ENCODE results near the gene ZC3H12A.
"Not testable (repeated sequence)": the region's sequence is repeated elsewhere in the genome, so short reads cannot be mapped to it uniquely, and the experiment has no call there.

Gene ZC3H12A

DNA sequence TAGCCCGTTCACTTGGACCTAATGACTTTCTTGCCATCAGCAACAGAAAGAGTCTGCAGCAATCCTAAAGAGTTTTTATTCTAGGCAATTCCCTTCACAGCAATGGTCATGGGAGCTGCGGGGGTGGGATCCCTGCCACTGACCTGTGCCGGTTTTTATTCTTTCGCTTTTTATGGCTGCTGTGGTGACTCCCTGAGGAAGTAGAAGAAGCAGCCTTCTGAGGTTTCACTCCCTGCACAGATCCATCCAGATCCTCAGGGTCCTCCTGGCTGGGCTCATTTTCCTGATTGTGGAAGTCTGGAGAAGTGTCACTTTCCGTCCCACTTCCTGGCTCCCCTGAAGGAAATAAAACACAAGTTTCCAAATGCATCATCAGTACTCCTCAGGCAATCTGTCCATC lies 27.3 kb downstream of the ZC3H12A start:
- in situ Hi-C loops (cut with HindIII; ENCODE audit: low pct_unique_long_range_greater_than_20kb, low sequenced_read_pairs) = no loop called here
- DNase-seq (ENCODE audit: low read depth in 1 of 2, low spot score in 1 of 2) = no peak
- TF ChIP-seq JUND (IDR thresholded peaks at IDR 0.05; ENCODE audit: low read depth) = no peak

DNA sequence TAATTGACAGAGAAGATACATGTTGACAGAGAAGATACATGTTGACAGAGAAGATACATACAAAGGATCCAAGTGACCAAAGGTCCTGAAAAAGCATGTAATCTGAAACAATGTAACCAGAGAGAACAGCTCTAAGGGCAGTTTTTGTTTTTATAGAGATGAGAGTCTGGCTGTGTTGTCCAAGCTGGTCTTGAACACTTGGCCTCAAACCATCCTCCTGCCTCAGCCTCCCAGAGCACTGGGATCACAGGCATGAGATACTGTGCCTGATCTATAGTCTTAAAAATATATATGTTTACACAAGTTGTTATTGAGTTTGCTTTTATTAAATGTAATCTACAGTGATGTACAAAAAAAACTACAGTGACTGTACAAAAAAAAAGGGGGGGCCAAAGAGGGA lies 27.7 kb downstream of the ZC3H12A start:
- in situ Hi-C loops (cut with HindIII; ENCODE audit: low pct_unique_long_range_greater_than_20kb, low sequenced_read_pairs) = no loop called here
- no peak for TF ChIP-seq JUND (IDR thresholded peaks at IDR 0.05; ENCODE audit: low read depth)
- DNase-seq (ENCODE audit: low read depth in 1 of 2, low spot score in 1 of 2) = no peak

DNA sequence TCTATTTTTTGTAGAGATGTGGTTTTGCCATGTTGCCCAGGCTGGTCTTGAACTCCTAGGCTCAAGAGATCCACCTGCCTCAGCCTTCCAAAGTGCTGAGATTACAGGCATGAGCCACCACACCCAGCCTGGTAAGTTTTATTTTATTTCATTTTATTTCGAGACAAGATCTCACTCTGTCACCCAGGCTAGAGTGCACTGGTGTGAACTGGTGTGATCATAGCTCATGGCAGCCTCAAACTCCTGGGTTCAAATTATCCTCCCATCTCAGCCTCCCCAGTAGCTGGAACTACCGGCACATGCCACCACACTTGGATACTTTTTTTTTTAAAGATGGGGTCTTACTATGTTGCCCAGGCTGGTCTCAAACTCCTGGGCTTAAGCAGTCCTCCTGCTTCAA lies 28.4 kb downstream of the ZC3H12A start:
- DNase-seq (ENCODE audit: low read depth in 1 of 2, low spot score in 1 of 2); in situ Hi-C loops (cut with HindIII; ENCODE audit: low pct_unique_long_range_greater_than_20kb, low sequenced_read_pairs): not testable (repeated sequence)

DNA sequence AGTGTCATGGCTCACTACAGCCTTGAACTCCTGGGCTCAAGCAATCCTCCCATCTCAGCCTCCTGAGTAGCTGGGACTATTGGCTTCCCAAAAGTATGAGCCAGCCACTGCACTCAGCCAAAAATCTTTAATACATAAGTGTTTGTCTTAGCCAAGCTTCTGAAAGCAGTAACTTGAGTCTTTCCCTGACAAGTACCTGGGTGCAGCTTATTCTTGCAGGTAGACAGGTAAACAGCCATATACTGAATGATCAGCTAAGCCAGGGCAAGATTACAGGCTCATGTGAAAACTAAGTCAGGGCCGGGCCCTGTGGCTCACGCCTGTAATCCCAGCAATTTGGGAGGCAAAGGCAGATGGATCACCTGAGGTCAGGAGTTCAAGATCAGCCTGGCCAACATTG lies 32.4 kb downstream of the ZC3H12A start:
- in situ Hi-C loops (cut with HindIII; ENCODE audit: low pct_unique_long_range_greater_than_20kb, low sequenced_read_pairs) = no loop called here
- no peak for TF ChIP-seq JUND (IDR thresholded peaks at IDR 0.05; ENCODE audit: low read depth)
- no peak for DNase-seq (ENCODE audit: low read depth in 1 of 2, low spot score in 1 of 2)

DNA sequence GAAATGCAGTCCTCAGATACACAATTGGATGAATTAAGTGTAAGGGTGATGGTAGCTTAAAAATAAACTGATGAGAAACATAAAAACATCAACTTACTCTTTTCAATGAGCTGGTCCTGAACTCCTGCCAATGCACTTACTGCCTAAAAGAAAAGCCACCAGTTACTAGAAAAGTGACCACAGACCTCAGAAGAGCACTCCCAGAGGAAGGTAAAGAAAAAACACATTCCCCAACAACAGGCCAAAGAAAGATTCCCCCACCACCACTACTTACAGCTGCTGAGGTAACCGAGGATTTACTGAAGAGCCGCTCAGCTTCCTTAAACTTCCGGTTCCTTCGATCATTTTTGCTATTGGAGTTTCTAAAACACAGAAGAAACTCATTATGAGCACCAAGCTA lies 34.8 kb downstream of the ZC3H12A start:
- TF ChIP-seq JUND (IDR thresholded peaks at IDR 0.05; ENCODE audit: low read depth) = no peak
- DNase-seq (ENCODE audit: low read depth in 1 of 2, low spot score in 1 of 2) = peak in 1 of 2 experiments; percentile 52
- in situ Hi-C loops (cut with HindIII; ENCODE audit: low pct_unique_long_range_greater_than_20kb, low sequenced_read_pairs) = no loop called here

DNA sequence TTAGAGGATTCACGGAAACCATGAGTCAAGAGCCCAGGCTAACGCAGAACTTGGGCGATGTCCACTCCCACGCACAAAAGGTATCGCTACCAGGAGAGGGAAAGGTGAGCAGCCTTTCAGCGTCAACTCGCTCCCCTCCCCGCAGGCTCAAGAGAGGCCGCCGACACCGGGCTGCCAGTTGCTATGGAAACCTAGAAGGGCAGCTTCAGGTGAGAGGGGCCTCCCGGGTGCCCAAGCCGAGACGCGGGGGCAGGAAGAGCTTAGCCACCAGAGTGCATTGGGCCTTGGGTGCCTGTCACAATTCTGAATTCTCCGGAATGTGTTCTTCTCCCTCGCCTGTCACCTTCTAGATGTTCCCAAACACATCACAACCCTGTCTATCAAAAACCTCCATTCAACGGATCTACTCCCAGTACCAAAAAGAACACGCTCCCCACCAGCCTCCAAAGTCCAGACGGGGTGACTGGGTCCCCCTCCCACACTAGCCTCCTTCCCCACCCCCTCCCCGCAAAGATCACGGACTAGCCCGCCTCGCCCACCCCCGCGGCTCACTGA lies 39.5 kb downstream of the ZC3H12A start:
- DNase-seq (ENCODE audit: low read depth in 1 of 2, low spot score in 1 of 2) = no peak
- no peak for TF ChIP-seq JUND (IDR thresholded peaks at IDR 0.05; ENCODE audit: low read depth)
- in situ Hi-C loops (cut with HindIII; ENCODE audit: low pct_unique_long_range_greater_than_20kb, low sequenced_read_pairs) = no loop called here

DNA sequence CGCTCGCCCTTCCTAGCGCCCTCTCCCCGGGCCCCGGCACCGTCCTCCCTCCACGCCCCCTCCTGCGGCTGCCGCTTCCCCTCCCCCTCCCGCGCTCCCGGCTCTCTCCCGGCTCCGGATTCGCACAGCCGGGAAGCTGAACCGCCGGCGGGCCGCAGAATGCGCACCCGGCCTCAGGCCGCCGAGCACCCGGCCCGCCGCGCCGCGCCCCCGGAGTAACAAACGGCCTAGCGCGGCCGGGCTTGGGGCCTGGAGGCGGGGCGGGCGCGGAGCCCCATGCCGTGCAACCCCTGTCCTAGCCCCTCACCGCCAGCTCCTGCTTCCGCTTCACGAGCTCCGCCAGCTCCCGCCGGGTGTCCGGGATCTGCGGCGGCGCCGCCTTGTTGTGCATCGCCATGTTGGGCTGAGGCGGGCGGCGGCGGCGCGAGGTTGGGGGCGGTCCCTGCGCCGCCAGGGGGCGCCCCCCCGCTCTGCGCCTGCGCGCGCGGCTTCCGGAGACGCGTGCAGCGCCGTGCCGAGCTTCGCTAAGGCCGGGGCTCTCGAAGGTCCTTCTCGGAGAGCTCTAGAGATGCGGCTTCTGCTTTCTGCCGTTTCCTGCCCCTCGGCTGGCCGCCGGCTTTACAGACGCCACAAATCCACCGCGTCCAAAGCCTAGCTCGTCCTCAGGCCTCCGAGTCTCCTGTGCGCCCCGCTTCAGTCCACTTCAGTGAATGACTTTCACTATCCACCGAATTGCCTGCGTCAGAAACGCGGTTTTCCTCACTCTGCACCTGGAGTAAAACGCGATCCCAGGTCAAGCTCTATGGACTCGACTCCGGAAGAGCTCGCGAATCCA lies 40.2 kb downstream of the ZC3H12A start, which contains the start of gene MEAF6:
MEAF6 (minus strand) TSS at position 417 of the 835 bp plus-strand sequence; CDS start at position 397, 20 bp downstream.
- DNase-seq (ENCODE audit: low read depth in 1 of 2, low spot score in 1 of 2) = peak; percentile 54 to 79
- in situ Hi-C loops (cut with HindIII; ENCODE audit: low pct_unique_long_range_greater_than_20kb, low sequenced_read_pairs) = no loop called here
- no peak for TF ChIP-seq JUND (IDR thresholded peaks at IDR 0.05; ENCODE audit: low read depth)

DNA sequence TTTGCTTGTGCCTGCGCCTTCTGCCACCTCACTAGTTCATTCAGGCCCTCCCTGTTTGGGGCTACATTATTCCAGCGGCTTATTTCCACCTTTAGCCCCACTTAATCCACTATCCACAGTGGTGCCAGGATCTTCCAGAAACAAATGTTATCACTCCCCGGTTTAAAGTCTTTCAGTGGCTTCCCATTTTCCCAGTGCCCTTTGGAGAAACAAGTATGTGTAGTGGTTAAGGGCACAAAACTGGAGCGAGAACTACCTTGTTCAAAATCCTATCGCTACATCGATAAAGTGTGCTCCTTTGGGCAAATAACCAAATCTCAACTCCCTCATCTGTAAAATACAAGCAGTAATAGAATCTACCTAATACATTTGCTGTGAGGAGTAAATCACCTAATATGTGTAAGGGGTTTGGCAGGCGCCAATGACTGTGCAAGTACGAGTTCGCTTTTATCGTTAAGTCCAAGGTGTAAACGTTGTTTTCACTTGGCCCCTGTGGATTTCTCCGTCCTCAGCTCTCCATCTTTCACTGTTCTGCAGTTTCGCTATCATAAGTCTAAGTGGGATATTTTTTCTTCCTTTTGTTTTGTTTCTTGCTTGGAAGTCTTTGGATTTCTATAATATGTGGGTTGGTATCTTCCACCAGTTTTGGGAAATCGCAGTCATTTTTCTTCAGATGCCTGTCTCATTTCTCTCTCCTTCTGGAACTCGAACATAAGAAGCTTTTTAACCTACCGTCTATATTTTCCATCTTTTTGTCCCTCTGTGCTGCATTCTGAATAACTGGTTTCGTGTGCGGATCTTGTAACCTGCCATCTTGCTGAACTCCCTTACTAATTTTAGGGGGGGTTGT lies 41.0 kb downstream of the ZC3H12A start:
- no peak for DNase-seq (ENCODE audit: low read depth in 1 of 2, low spot score in 1 of 2)
- no peak for TF ChIP-seq JUND (IDR thresholded peaks at IDR 0.05; ENCODE audit: low read depth)
- in situ Hi-C loops (cut with HindIII; ENCODE audit: low pct_unique_long_range_greater_than_20kb, low sequenced_read_pairs) = no loop called here

DNA sequence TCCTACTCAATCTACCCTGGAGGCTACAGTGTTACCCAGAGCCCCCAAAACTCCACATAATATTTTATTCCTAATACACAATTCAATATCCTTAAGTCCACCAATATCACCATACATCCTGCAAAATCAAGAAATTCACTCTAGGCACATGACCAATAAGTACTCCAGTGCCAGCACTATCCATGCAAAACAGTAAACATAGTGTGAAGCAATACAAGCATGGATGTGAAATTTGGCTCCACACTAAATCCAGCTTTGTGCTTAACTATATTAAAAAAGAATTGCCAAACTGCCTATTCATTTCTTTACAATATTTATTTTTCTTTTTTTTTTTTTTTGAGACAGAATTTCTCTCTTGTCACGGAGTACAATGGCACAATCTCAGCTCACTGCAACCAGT lies 43.2 kb downstream of the ZC3H12A start:
- no peak for TF ChIP-seq JUND (IDR thresholded peaks at IDR 0.05; ENCODE audit: low read depth)
- in situ Hi-C loops (cut with HindIII; ENCODE audit: low pct_unique_long_range_greater_than_20kb, low sequenced_read_pairs) = no loop called here
- DNase-seq (ENCODE audit: low read depth in 1 of 2, low spot score in 1 of 2) = no peak

DNA sequence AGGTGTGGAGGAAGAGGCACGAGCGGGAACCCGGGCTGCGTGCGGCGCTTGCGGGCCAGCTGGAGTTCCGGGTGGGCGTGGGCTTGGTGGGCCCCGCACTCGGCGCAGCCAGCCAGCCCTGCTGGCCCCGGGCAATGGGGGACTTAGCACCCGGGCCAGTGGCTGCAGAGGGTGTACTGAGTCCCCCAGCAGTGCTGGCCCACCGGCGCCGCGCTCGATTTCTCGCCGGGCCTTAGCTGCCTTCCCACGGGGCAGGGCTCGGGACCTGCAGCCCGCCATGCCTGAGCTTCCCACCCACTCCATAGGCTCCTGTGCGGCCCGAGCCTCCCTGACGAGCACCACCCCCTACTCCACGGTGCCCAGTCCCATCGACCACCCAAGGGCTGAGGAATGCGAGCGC lies 43.9 kb downstream of the ZC3H12A start:
- in situ Hi-C loops (cut with HindIII; ENCODE audit: low pct_unique_long_range_greater_than_20kb, low sequenced_read_pairs); DNase-seq (ENCODE audit: low read depth in 1 of 2, low spot score in 1 of 2): not testable (repeated sequence)

DNA sequence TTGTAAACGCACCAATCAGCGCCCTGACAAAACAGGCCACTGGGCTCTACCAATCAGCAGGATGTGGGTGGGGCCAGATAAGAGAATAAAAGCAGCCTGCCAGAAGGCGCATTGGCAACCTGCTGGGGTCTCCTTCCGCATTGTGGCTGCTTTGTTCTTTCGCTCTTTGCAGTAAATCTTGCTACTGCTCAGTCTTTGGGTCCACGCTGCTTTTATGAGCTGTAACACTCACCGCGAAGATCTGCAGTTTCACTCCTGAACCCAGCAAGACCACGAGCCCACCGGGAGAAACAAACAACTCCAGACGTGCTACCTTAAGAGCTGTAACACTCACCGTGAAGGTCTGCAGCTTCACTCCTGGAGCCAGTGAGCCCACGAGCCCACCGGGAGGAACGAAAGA lies 44.5 kb downstream of the ZC3H12A start:
- in situ Hi-C loops (cut with HindIII; ENCODE audit: low pct_unique_long_range_greater_than_20kb, low sequenced_read_pairs); DNase-seq (ENCODE audit: low read depth in 1 of 2, low spot score in 1 of 2): not testable (repeated sequence)

DNA sequence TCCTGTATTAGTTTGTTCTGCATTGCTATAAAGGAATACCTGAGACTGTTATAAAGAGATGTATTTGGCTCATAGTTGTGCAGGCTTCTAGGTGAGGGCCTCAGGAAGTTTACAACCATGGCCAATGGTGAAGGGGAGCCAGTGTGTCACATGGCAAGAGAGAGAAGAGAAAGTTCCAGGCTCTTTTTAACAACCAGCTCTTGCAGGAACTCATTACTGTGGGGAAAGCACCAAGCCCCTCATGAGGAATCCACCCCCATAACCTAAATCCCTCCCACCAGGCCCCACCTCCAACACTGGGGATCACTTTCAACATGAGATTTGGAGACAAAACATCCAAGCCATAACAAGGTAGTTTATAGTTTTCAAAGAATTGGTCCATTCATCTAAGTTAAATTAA lies 45.2 kb downstream of the ZC3H12A start:
- DNase-seq (ENCODE audit: low read depth in 1 of 2, low spot score in 1 of 2) = no peak
- in situ Hi-C loops (cut with HindIII; ENCODE audit: low pct_unique_long_range_greater_than_20kb, low sequenced_read_pairs) = no loop called here
- no peak for TF ChIP-seq JUND (IDR thresholded peaks at IDR 0.05; ENCODE audit: low read depth)

DNA sequence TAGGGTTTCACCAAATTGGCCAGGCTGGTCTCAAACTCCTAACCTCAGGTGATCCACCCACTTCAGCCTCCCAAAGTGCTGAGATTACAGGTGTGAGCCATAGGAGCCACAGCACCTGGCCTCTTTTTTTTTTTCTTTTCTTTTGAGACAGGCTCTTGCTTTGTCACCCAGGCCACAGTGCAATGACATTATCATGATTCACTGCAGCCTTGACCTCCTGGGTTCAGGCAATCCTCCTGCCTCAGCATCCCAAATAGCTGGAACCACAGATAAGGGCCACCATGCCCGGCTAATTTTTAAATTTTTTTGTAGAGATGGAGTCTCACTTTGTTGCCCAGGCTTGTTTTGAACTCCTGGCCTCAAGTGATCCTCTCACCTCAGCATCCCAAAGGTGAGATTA lies 55.5 kb downstream of the ZC3H12A start:
- in situ Hi-C loops (cut with HindIII; ENCODE audit: low pct_unique_long_range_greater_than_20kb, low sequenced_read_pairs) = not testable (repeated sequence)

DNA sequence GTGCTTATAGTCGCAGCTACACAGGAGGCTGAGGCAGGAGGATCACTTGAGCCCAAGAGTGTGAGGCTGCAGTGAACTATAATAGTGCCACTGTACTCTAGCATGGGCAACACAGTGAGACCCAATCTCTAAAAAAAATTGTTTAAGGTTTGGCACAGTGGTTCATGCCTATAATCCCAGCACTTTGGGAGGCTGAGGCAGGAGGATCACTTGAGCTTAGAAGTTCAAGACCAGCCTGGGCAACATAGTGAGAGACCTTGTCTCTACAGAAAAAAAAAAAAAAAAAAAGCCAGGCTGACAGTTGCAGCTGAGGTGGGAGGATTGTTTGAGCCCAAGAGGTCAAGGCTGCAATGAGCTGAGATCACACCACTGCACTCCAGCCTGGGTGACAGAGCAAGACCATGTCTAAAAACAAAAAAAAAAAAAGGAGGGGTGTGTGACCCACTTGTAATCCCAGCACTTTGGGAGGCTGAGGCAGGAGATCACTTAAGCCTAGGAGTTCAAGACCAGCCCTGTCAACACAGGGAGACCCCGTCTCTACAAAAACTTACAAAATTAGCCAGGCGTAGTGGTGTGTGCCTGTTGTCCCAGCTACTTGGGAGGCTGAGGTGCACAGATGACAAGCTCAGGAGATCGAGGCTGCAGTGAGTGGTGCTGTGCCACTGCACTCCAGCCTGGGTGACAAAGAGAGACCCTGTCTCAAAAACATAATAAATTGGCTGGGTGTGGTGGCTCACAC lies 58.2 kb downstream of the ZC3H12A start:
- DNase-seq (ENCODE audit: low read depth in 1 of 2, low spot score in 1 of 2); in situ Hi-C loops (cut with HindIII; ENCODE audit: low pct_unique_long_range_greater_than_20kb, low sequenced_read_pairs): not testable (repeated sequence)

More for the DNA sequence above, 55.5 kb downstream of the ZC3H12A start:
- not testable (repeated sequence) for DNase-seq (ENCODE audit: low read depth in 1 of 2, low spot score in 1 of 2)

All from T47D (cell line).